Measurements from ENCODE around the gene OBSL1. TPM values are rescaled to one million over a fixed set of nuclear protein-coding genes. Genes with fewer than 3 reads are reported as not detected.
A peak's percentile ranks its signal among the peaks of the same experiment; 100 is the strongest.

Gene OBSL1
- total RNA-seq, 4 donors from 2014 or later: 53.2 to 146 (median 113) TPM

- no peak for DNase-seq
- no peak overlapping the region for H3K4me3 ChIP-seq
- TF ChIP-seq POLR2A (IDR thresholded peaks at IDR 0.05) (no peak), CTCF (IDR thresholded peaks at IDR 0.05) (no peak)
- H3K36me3 ChIP-seq: no peaks in the 10 kb centered on the region
- no peaks in the 10 kb centered on the region for H3K9me3 ChIP-seq
- no peak overlapping the region for H3K27ac ChIP-seq
- H3K27me3 ChIP-seq: no peaks in the 10 kb centered on the region
- H3K4me1 ChIP-seq: peaks cover 0 to 12% of the 10 kb centered on the region in 2 donors
- intact Hi-C loops (cut with DNase I; ENCODE audit: low total_unique reads): no loop called here
Measured at GRCh38 chr2:219547621-219548020, 23.7 kb downstream of the OBSL1 start.

GRCh38 chr2:219545943-219546352 is 25.4 kb downstream of the OBSL1 start:
- Histone ChIP-seq H3K9me3 (no peaks in the 10 kb centered on the region), H3K4me3 (no peak overlapping the region), H3K27me3 (no peaks in the 10 kb centered on the region), H3K4me1 (peaks cover 0 to 5% of the 10 kb centered on the region in 2 donors), H3K36me3 (no peaks in the 10 kb centered on the region), H3K27ac (no peak overlapping the region)
- intact Hi-C loops (cut with DNase I; ENCODE audit: low total_unique reads): no loop called here
- DNase-seq: no peak
- no peak for TF ChIP-seq POLR2A (IDR thresholded peaks at IDR 0.05)
- no peak for TF ChIP-seq CTCF (IDR thresholded peaks at IDR 0.05)

- H3K9me3 ChIP-seq: no peaks in the 10 kb centered on the region
- no peak for TF ChIP-seq POLR2A (IDR thresholded peaks at IDR 0.05)
- no peak for TF ChIP-seq CTCF (IDR thresholded peaks at IDR 0.05)
- H3K27ac ChIP-seq: no peak overlapping the region
- DNase-seq: no peak
- H3K36me3 ChIP-seq: no peaks in the 10 kb centered on the region
- H3K27me3 ChIP-seq: no peaks in the 10 kb centered on the region
- intact Hi-C loops (cut with DNase I; ENCODE audit: low total_unique reads): no loop called here
- no peak overlapping the region for H3K4me3 ChIP-seq
- peaks cover 0 to 5% of the 10 kb centered on the region in 2 donors for H3K4me1 ChIP-seq
Measured at GRCh38 chr2:219545295-219545942, 25.9 kb downstream of the OBSL1 start.

GRCh38 chr2:219544567-219544966 is 26.8 kb downstream of the OBSL1 start:
- Histone ChIP-seq H3K27ac (peak overlapping the region in 1 of 2 donors; percentile 90), H3K36me3 (no peaks in the 10 kb centered on the region), H3K27me3 (no peaks in the 10 kb centered on the region), H3K4me3 (peak overlapping the region; percentile 39 to 59), H3K9me3 (no peaks in the 10 kb centered on the region), H3K4me1 (peaks cover 0 to 5% of the 10 kb centered on the region in 2 donors)
- no peak for TF ChIP-seq CTCF (IDR thresholded peaks at IDR 0.05)
- no peak for TF ChIP-seq POLR2A (IDR thresholded peaks at IDR 0.05)
- intact Hi-C loops (cut with DNase I; ENCODE audit: low total_unique reads): no loop called here
- no peak for DNase-seq

GRCh38 chr2:219543596-219544358 is 27.6 kb downstream of the OBSL1 start, which contains the start of the genes CHPF and TMEM198:
Gene CHPF, minus strand, starts transcription at chr2:219543809. Its CDS starts 271 bp downstream, at chr2:219543538.
Gene TMEM198, plus strand, starts transcription at chr2:219544028. Its CDS starts 700 bp downstream, at chr2:219544728.
- Histone ChIP-seq H3K9me3 (no peaks in the 10 kb centered on the region), H3K4me1 (peaks cover 0 to 5% of the 10 kb centered on the region in 2 donors), H3K27me3 (no peaks in the 10 kb centered on the region), H3K27ac (peak within 1 kb of the TSS; percentile 83 to 90), H3K4me3 (peak within 1 kb of the TSS; percentile 39 to 59), H3K36me3 (no peaks in the 10 kb centered on the region)
- intact Hi-C loops (cut with DNase I; ENCODE audit: low total_unique reads): no loop called here
- TF ChIP-seq POLR2A (IDR thresholded peaks at IDR 0.05) (peak; percentile 37 to 68), CTCF (IDR thresholded peaks at IDR 0.05) (peak in 1 of 4 experiments; percentile 7)
- peak; percentile 98 to 99 for DNase-seq
